ENCODE measurements around the gene CAPN11.
A peak's percentile ranks its signal among the peaks of the same experiment; 100 is the strongest.

Gene CAPN11

GRCh38 chr6:44158770-44159228, at the start of gene CAPN11:
CAPN11 (plus strand) TSS chr6:44158820; CDS start chr6:44158849, 29 bp downstream.
- no peak for DNase-seq

- DNase-seq = no peak
Observed at GRCh38 chr6:44109212-44109611, 49.4 kb upstream of the CAPN11 start.

- DNase-seq = no peak
Observed at GRCh38 chr6:44110005-44110676, 48.5 kb upstream of the CAPN11 start.

- no peak for DNase-seq
Observed at GRCh38 chr6:44110966-44111365, 47.7 kb upstream of the CAPN11 start.

- DNase-seq = no peak
Observed at GRCh38 chr6:44111434-44112417, 46.9 kb upstream of the CAPN11 start.

- no peak for DNase-seq
Observed at GRCh38 chr6:44113414-44113813, 45.2 kb upstream of the CAPN11 start.

GRCh38 chr6:44115866-44116265, 42.8 kb upstream of the CAPN11 start:
- DNase-seq = peak; percentile 31

- DNase-seq = peak; percentile 91
Observed at GRCh38 chr6:44116641-44117382, 41.8 kb upstream of the CAPN11 start.

- no peak for DNase-seq
Observed at GRCh38 chr6:44117397-44118128, 41.1 kb upstream of the CAPN11 start.

- no peak for DNase-seq
Observed at GRCh38 chr6:44119704-44120262, 38.8 kb upstream of the CAPN11 start.

GRCh38 chr6:44120692-44121443, 37.8 kb upstream of the CAPN11 start:
- no peak for DNase-seq

GRCh38 chr6:44122801-44123200, 35.8 kb upstream of the CAPN11 start:
- DNase-seq = peak; percentile 32

- DNase-seq = no peak
Observed at GRCh38 chr6:44123544-44123943, 35.1 kb upstream of the CAPN11 start.

- peak; percentile 85 for DNase-seq
Observed at GRCh38 chr6:44126320-44127149, 32.1 kb upstream of the CAPN11 start.

- peak; percentile 89 for DNase-seq
Observed at GRCh38 chr6:44127186-44128019, 31.2 kb upstream of the CAPN11 start, which contains the start of the genes MRPL14 and TMEM63B. MRPL14 (minus strand) TSS chr6:44127452; CDS start chr6:44116611, 10,841 bp downstream. TMEM63B (plus strand) TSS chr6:44127554; CDS start chr6:44134585, 7,031 bp downstream.

- DNase-seq = no peak
Observed at GRCh38 chr6:44128020-44128917, 30.4 kb upstream of the CAPN11 start.

GRCh38 chr6:44129841-44130322, 28.7 kb upstream of the CAPN11 start:
- DNase-seq = no peak

- DNase-seq = no peak
Observed at GRCh38 chr6:44131892-44132291, 26.7 kb upstream of the CAPN11 start.

Data from fibroblast of skin of right biceps (primary cell).